ENCODE measurements around the gene GRN. TPM values are rescaled to one million over a fixed set of nuclear protein-coding genes. Genes with fewer than 3 reads are reported as not detected.
"Not testable (repeated sequence)": the region's sequence is repeated elsewhere in the genome, so short reads cannot be mapped to it uniquely, and the experiment has no call there.

Gene GRN
- total RNA-seq, 3 donors from 2014 or later (not counting 1 experiment from before 2014, with no cell fraction given), result 42.4 to 69.8 (median 55.6) TPM

- Histone ChIP-seq H3K27me3 (ENCODE audit: control insufficient read depth, insufficient read depth, low read length) (no peaks in the 10 kb centered on the region), H3K9me3 (ENCODE audit: control insufficient read depth, insufficient read depth, low read length) (no peaks in the 10 kb centered on the region), H3K4me3 (ENCODE audit: low read length) (peak overlapping the region; percentile 64), H3K36me3 (ENCODE audit: control insufficient read depth, insufficient read depth, low read length) (no peaks in the 10 kb centered on the region), H3K4me1 (ENCODE audit: control insufficient read depth, insufficient read depth, low read length) (peaks cover 59% of the 10 kb centered on the region), H3K27ac (ENCODE audit: low read length) (peak overlapping the region; percentile 35)
- 0% methylated on average over 19 of the region's 21 CpGs for WGBS (ENCODE audit: insufficient coverage)
- Mint-ChIP-seq H3K27me3 (ENCODE audit: low read depth in 2 of 2) (peaks cover 19 to 25% of the 10 kb centered on the region in 2 donors), H3K4me1 (peaks cover 16 to 29% of the 10 kb centered on the region in 2 donors), H3K9me3 (no peaks in the 10 kb centered on the region), H3K27ac (peak overlapping the region; percentile 76 to 85), H3K4me3 (peak overlapping the region; percentile 97), H3K36me3 (no peaks in the 10 kb centered on the region)
- intact Hi-C loops (cut with micrococcal nuclease), result loop anchor here (5.0 kb wide), 1 partner anchor 133 kb away; no protein-coding TSS in a partner anchor
- peak; percentile 53 for TF ChIP-seq CTCF (IDR thresholded peaks at IDR 0.05)
- DNase-seq (peak in 1 of 2 donors; percentile 73), ATAC-seq (peak; percentile 27 to 37 (median 30))
Observed at GRCh38 chr17:44345454-44346026, 438 bp downstream of the GRN start.

GRCh38 chr17:44346064-44346844, 1.2 kb downstream of the GRN start:
- Histone ChIP-seq H3K27ac (ENCODE audit: low read length) (peak overlapping the region; percentile 35), H3K4me3 (ENCODE audit: low read length) (no peak overlapping the region), H3K27me3 (ENCODE audit: control insufficient read depth, insufficient read depth, low read length) (no peaks in the 10 kb centered on the region), H3K9me3 (ENCODE audit: control insufficient read depth, insufficient read depth, low read length) (no peaks in the 10 kb centered on the region), H3K36me3 (ENCODE audit: control insufficient read depth, insufficient read depth, low read length) (peaks cover under 1% of the 10 kb centered on the region), H3K4me1 (ENCODE audit: control insufficient read depth, insufficient read depth, low read length) (peaks cover 61% of the 10 kb centered on the region)
- no peaks in the 10 kb centered on the region for H3K9me3 Mint-ChIP-seq
- ATAC-seq, result no peak
- peak overlapping the region; percentile 97 for H3K4me3 Mint-ChIP-seq
- peak overlapping the region; percentile 76 to 85 for H3K27ac Mint-ChIP-seq
- 71% methylated on average over 12 of the region's 13 CpGs for WGBS (ENCODE audit: insufficient coverage)
- intact Hi-C loops (cut with micrococcal nuclease), result loop anchor here (5.0 kb wide), 1 partner anchor 134 kb away; no protein-coding TSS in a partner anchor
- no peak for DNase-seq
- peaks cover 16 to 29% of the 10 kb centered on the region in 2 donors for H3K4me1 Mint-ChIP-seq
- TF ChIP-seq CTCF (IDR thresholded peaks at IDR 0.05), result no peak
- H3K36me3 Mint-ChIP-seq, result no peaks in the 10 kb centered on the region
- peaks cover 19 to 22% of the 10 kb centered on the region in 2 donors for H3K27me3 Mint-ChIP-seq (ENCODE audit: low read depth in 2 of 2)

GRCh38 chr17:44347206-44348055, 2.3 kb downstream of the GRN start:
- not testable (repeated sequence) for DNase-seq; ATAC-seq; H3K4me3 ChIP-seq (ENCODE audit: low read length)

More at GRCh38 chr17:44347206-44348055, 2.3 kb downstream of the GRN start:
- H3K36me3 Mint-ChIP-seq; H3K4me3 Mint-ChIP-seq; H3K9me3 Mint-ChIP-seq; H3K36me3 ChIP-seq (ENCODE audit: control insufficient read depth, insufficient read depth, low read length); H3K27ac Mint-ChIP-seq; H3K9me3 ChIP-seq (ENCODE audit: control insufficient read depth, insufficient read depth, low read length); H3K27me3 ChIP-seq (ENCODE audit: control insufficient read depth, insufficient read depth, low read length): not testable (repeated sequence)
- H3K27me3 Mint-ChIP-seq (ENCODE audit: low read depth in 2 of 2), result peaks cover 12 to 17% of the 10 kb centered on the region in 2 donors
- H3K27ac ChIP-seq (ENCODE audit: low read length), result peak overlapping the region; percentile 24
- WGBS (ENCODE audit: insufficient coverage), result 80% methylated on average over 14 of the region's 18 CpGs
- H3K4me1 ChIP-seq (ENCODE audit: control insufficient read depth, insufficient read depth, low read length), result peaks cover 61% of the 10 kb centered on the region
- H3K4me1 Mint-ChIP-seq, result peaks cover 16 to 29% of the 10 kb centered on the region in 2 donors
- intact Hi-C loops (cut with micrococcal nuclease), result loop anchor here (5.0 kb wide), 1 partner anchor 135 kb away; no protein-coding TSS in a partner anchor

Measured in natural killer cell (primary cell).